HepG2 (cell line): ENCODE measurements around the gene KCNQ2. TPM values are rescaled to one million over a fixed set of nuclear protein-coding genes. Genes with fewer than 3 reads are reported as not detected.

ENCODE experiments used
- ATAC-seq: fragments of 200-7000 bp; cut with Tn5 transposase; 3 replicates; pipeline ENCODE4 v1.9.1; 2020; ENCODE audit warnings: mild to moderate bottlenecking, moderate library complexity
- BruUV-seq: library from RNA; stranded (reverse); fragments of 400-500 nt; replicated peaks from 2 replicates; lab custom pipeline; 2021; lab: Mats Ljungman, UMichigan
- CTCF ChIA-PET: fragments of 300-600 bp; formaldehyde crosslinking; extraction: SDS; loops from one replicate; lab custom pipeline; 2021; ENCODE audit warnings: low total read pairs, inconsistent platforms, low intra/inter-chr PET ratio; lab: Yijun Ruan, JAX
- POLR2A ChIA-PET: fragments of 350-600 bp; sonication (Branson Sonifier 250); formaldehyde crosslinking; loops from one replicate; lab custom pipeline; 2020; ENCODE audit warnings: antibody characterized with exemption, inconsistent platforms; lab: Yijun Ruan, JAX
- DNase-seq: peaks from one replicate; pipeline ENCODE4 v3.0.0-alpha.2; 2015; ENCODE audit warnings: low spot score
- FAIRE-seq: peaks from 3 replicates; lab custom pipeline; 2011; peaks lifted over from hg19 to GRCh38; lab: Jason Lieb, UNC
- H2AFZ ChIP-seq: one replicate; pipeline ENCODE4 v1.6.1; 2011; ENCODE audit warnings: low read length, inconsistent platforms
- H3K27ac ChIP-seq: fragments of 300-600 bp; 3 replicates; pipeline ENCODE4 v1.8.0; 2011; ENCODE audit warnings: mixed run types, mild to moderate bottlenecking, mixed read lengths, low read length, inconsistent platforms; ENCODE audit not compliant: insufficient read depth; ENCODE audit errors: extremely low read length
- H3K27me3 ChIP-seq, 2 experiments: fragments of 200-600 bp in 1 of 2; 2 replicates in 1 of 2; 3 replicates in 1 of 2; pipeline versions ENCODE4 v1.6.0 to v1.8.0; 2011; ENCODE audit warnings: low read length in 2 of 2, mild to moderate bottlenecking in 2 of 2, moderate library complexity in 2 of 2, inconsistent platforms in 1 of 2; ENCODE audit not compliant: insufficient read depth in 2 of 2, control insufficient read depth in 1 of 2
- H3K36me3 ChIP-seq, 2 experiments: fragments of 200-600 bp in 1 of 2; replicated peaks in 1 of 2; 2 replicates in 1 of 2; 3 replicates in 1 of 2; pipeline versions ENCODE4 v1.5.1 to v1.8.0; 2011; ENCODE audit warnings: low read length in 2 of 2, inconsistent platforms in 1 of 2; ENCODE audit not compliant: insufficient read depth in 2 of 2, control insufficient read depth in 1 of 2
- H3K4me1 ChIP-seq: 2 replicates; pipeline ENCODE4 v1.5.1; 2012; ENCODE audit warnings: low read length, inconsistent platforms; ENCODE audit not compliant: insufficient read depth
- H3K4me2 ChIP-seq: 2 replicates; pipeline ENCODE4 v1.6.0; 2011; ENCODE audit warnings: low read depth, low read length, inconsistent platforms
- H3K4me3 ChIP-seq, 3 experiments: fragments of 200-600 bp in 1 of 3; sonication (generic), shearing (Covaris generic) in 1 of 3; replicated peaks in 1 of 3; 2 replicates each; pipeline ENCODE4 v1.5.1; 2011 to 2016; ENCODE audit warnings: low read length in 3 of 3, inconsistent platforms in 2 of 3, low read depth in 2 of 3, mild to moderate bottlenecking in 2 of 3, control low read depth in 1 of 3, mixed read lengths in 1 of 3; ENCODE audit not compliant: insufficient read depth in 1 of 3
- H3K79me2 ChIP-seq: one replicate; pipeline ENCODE4 v1.6.1; 2011; ENCODE audit warnings: low read length, inconsistent platforms; ENCODE audit not compliant: insufficient read depth
- H3K9ac ChIP-seq: 2 replicates; pipeline ENCODE4 v1.6.0; 2011; ENCODE audit warnings: mild to moderate bottlenecking, low read depth, low read length, inconsistent platforms; ENCODE audit not compliant: insufficient read depth
- H3K9me3 ChIP-seq: 2 replicates; pipeline ENCODE4 v1.5.1; 2012; ENCODE audit warnings: mild to moderate bottlenecking, low read length
- H4K20me1 ChIP-seq: 2 replicates; pipeline ENCODE4 v1.6.0; 2011; ENCODE audit warnings: inconsistent platforms, mild to moderate bottlenecking, low read length, moderate library complexity; ENCODE audit not compliant: insufficient read depth
- FOXA1 ChIP-seq, 2 experiments: fragments of 450-650 bp in 1 of 2; sonication (generic) in 1 of 2; formaldehyde crosslinking in 1 of 2; IDR thresholded peaks; 2 replicates each; pipeline versions ENCODE4 v1.4.0 to v1.6.1; 2016 to 2020; ENCODE audit warnings: missing genetic modification reagents in 1 of 2
- HOXA3 ChIP-seq: sonication (generic); formaldehyde crosslinking; IDR thresholded peaks from 2 replicates; pipeline ENCODE4 v1.5.0; 2020; ENCODE audit warnings: missing genetic modification reagents
- IKZF1 ChIP-seq: fragments of 450-650 bp; IDR thresholded peaks from 2 replicates; pipeline ENCODE4 v1.7.1; 2016
- KMT2B ChIP-seq: IDR thresholded peaks from 2 replicates; pipeline ENCODE4 v1.6.1; 2016; ENCODE audit warnings: missing genetic modification reagents, missing compliant biosample characterization
- NCOA1 ChIP-seq: sonication (generic); formaldehyde crosslinking; IDR thresholded peaks from 2 replicates; pipeline ENCODE4 v1.9.0; 2021; ENCODE audit warnings: missing genetic modification reagents
- NONO ChIP-seq, 2 experiments: fragments of 450-650 bp in 1 of 2; sonication (generic) in 1 of 2; formaldehyde crosslinking in 1 of 2; IDR thresholded peaks in 1 of 2; conservative IDR thresholded peaks in 1 of 2; 2 replicates each; pipeline versions ENCODE4 v1.6.1 to v1.8.0; 2017 to 2022; ENCODE audit warnings: mild to moderate bottlenecking in 1 of 2, missing genetic modification reagents in 1 of 2, moderate library complexity in 1 of 2
- NR3C1 ChIP-seq: sonication (generic); formaldehyde crosslinking; IDR thresholded peaks from 2 replicates; pipeline ENCODE4 v1.4.0; 2020; ENCODE audit warnings: missing genetic modification reagents
- PAX8 ChIP-seq: sonication (generic); formaldehyde crosslinking; IDR thresholded peaks from 2 replicates; pipeline ENCODE4 v1.8.0; 2022; ENCODE audit warnings: mild to moderate bottlenecking, missing genetic modification reagents, borderline replicate concordance
- PRMT3 ChIP-seq: sonication (generic); formaldehyde crosslinking; IDR thresholded peaks from 2 replicates; pipeline ENCODE4 v1.8.1; 2022; ENCODE audit warnings: low read depth, mild to moderate bottlenecking, moderate library complexity, missing genetic modification reagents, borderline replicate concordance
- RAD51 ChIP-seq: fragments of 450-650 bp; IDR thresholded peaks from 2 replicates; pipeline ENCODE4 v1.6.1; 2016; ENCODE audit warnings: borderline replicate concordance
- TGIF2 ChIP-seq: IDR thresholded peaks from 2 replicates; pipeline ENCODE4 v1.6.1; 2016; ENCODE audit warnings: control low read depth, missing compliant biosample characterization
- TRIM22 ChIP-seq: fragments of 450-650 bp; IDR thresholded peaks from 2 replicates; pipeline ENCODE4 v1.6.1; 2017
- ZNF563 ChIP-seq: sonication (generic); formaldehyde crosslinking; IDR thresholded peaks from 2 replicates; pipeline ENCODE4 v1.8.0; 2022; ENCODE audit warnings: mild to moderate bottlenecking, moderate library complexity, missing genetic modification reagents
- ZNF607 ChIP-seq: sonication (generic); formaldehyde crosslinking; IDR thresholded peaks from 2 replicates; pipeline ENCODE4 v1.5.1; 2020; ENCODE audit warnings: missing genetic modification reagents, mild to moderate bottlenecking, borderline replicate concordance
- WGBS: methylation state at CpG from one replicate; pipeline ENCODE4 v1.1.6; 2017; ENCODE audit warnings: low lambda C conversion rate; 5-methylcytosine and 5-hydroxymethylcytosine counted together
- in situ Hi-C: cut with HindIII; loops from 2 replicates; pipeline ENCODE4 v1.10.0; 2017; ENCODE audit warnings: low pct_unique_long_range_greater_than_20kb; ENCODE audit not compliant: extremely low pct_ligation_motif_present
- intact Hi-C: fragments of 100-400 bp; cut with micrococcal nuclease; formaldehyde crosslinking; loops from one replicate; pipeline ENCODE4 v1.10.0; 2022; ENCODE audit not compliant: unreplicated experiment
- polyA plus RNA-seq, 8 experiments: library from polyadenylated mRNA; depleted of rRNA in 3 of 8; stranded (reverse) in 7 of 8; unstranded in 1 of 8; fragments of >200 nt; fragmentation: Illumina TruSeq in 4 of 8; extraction: Trizol in 4 of 8; gene quantifications; 2 replicates each; pipeline versions ENCODE4 v1.2.1 to v1.2.3, GENCODE V29; 2011 to 2016; ENCODE audit warnings: low read depth in 4 of 8, missing spikeins in 1 of 8, mixed read lengths in 1 of 8; ENCODE audit not compliant: insufficient read depth in 1 of 8
- total RNA-seq, 5 experiments: library from RNA; depleted of rRNA; stranded (reverse); fragments of >200 nt; fragmentation: Illumina TruSeq; extraction: Trizol; gene quantifications; 2 replicates each; pipeline ENCODE4 v1.2.3, GENCODE V29; 2016; ENCODE audit warnings: low read depth in 1 of 5

KCNQ2 gene
- total and polyA plus RNA-seq, 2 of the 13 experiments (the other 11 are each of a cell fraction or from before 2014, with no cell fraction given), result not detected

GRCh38 chr20:63491635-63492230 is 19.3 kb upstream of the KCNQ2 start:
- FAIRE-seq, result no peak
- CTCF ChIA-PET, result no interaction called here
- in situ Hi-C loops (no loop called here), intact Hi-C loops (no loop called here)
- no peak overlapping the region for H3K27ac ChIP-seq
- H3K27me3 ChIP-seq, result peaks cover 23 to 64% of the 10 kb centered on the region in 2 experiments
- H3K9me3 ChIP-seq, result no peaks in the 10 kb centered on the region
- H3K79me2 ChIP-seq, result no peaks in the 10 kb centered on the region
- H3K9ac ChIP-seq, result no peak overlapping the region
- WGBS, result 14% methylated on average over 4 of the region's 4 CpGs
- BruUV-seq, result no TSS peak
- no peak overlapping the region for H2AFZ ChIP-seq
- no peak overlapping the region for H3K4me2 ChIP-seq
- TF ChIP-seq NONO (IDR thresholded peaks at IDR 0.05) (peak; percentile 16; the same call in 1 of the 2 replicates), NONO (CRISPR knock-in tag; conservative IDR thresholded peaks at IDR 0.05) (no peak), NCOA1 (CRISPR knock-in tag) (no peak), TRIM22 (peak; percentile 79; the same call in 1 of the 2 replicates), PAX8 (no peak), NR3C1 (CRISPR knock-in tag) (no peak), TGIF2 (CRISPR knock-in tag) (no peak), IKZF1 (peak; percentile 76; the same call in 1 of the 2 replicates), PRMT3 (CRISPR knock-in tag) (no peak), FOXA1 (IDR thresholded peaks at IDR 0.05) (peak; percentile 35; the same call in 1 of the 2 replicates), FOXA1 (CRISPR knock-in tag; IDR thresholded peaks at IDR 0.05) (no peak), RAD51 (0 out of 2 replicates have a peak, but pooled peaks have one; percentile 26), ZNF563 (CRISPR knock-in tag) (no peak), ZNF607 (CRISPR knock-in tag) (no peak), HOXA3 (no peak), KMT2B (no peak)
- TF ChIP-seq, all 625 proteins: peak for 5
- H3K36me3 ChIP-seq, result no peaks in the 10 kb centered on the region
- ATAC-seq (no peak), DNase-seq (no peak)
- H3K4me1 ChIP-seq, result peaks cover 12% of the 10 kb centered on the region; the same call in 1 of the 2 replicates
- POLR2A ChIA-PET, result no interaction called here
- no peak overlapping the region for H3K4me3 ChIP-seq
- H4K20me1 ChIP-seq, result peaks cover 6% of the 10 kb centered on the region; the same call in 1 of the 2 replicates
